Esophagus squamous epithelium (tissue), 5 donors: Measurements from ENCODE around the gene GABRG3. TPM values are rescaled to one million over a fixed set of nuclear protein-coding genes. Genes with fewer than 3 reads are reported as not detected.

ENCODE experiments used
- DNase-seq: peaks from one replicate; lab custom pipeline; 2025; lab: John Stamatoyannopoulos, UW
- H3K27ac ChIP-seq, 4 donors: fragments of 200-600 bp; sonication (generic); one replicate each; pipeline ENCODE4 v1.5.1; 2016 to 2019; ENCODE audit warnings: mild to moderate bottlenecking in 1 of 4
- H3K27me3 ChIP-seq, 4 donors: fragments of 200-600 bp; sonication (generic); 1 replicate in 3 of 4; 2 replicates in 1 of 4; pipeline versions ENCODE4 v1.5.1 to v1.6.0; 2017 to 2021; ENCODE audit warnings: antibody characterized with exemption in 1 of 4
- H3K36me3 ChIP-seq, 3 donors: fragments of 200-600 bp; sonication (generic); one replicate each; pipeline ENCODE4 v1.5.1; 2016 to 2019
- H3K4me1 ChIP-seq, 3 donors: fragments of 200-600 bp; sonication (generic); one replicate each; pipeline ENCODE4 v1.5.1; 2017 to 2019
- H3K4me3 ChIP-seq, 4 donors: fragments of 200-600 bp; sonication (generic); 1 replicate in 3 of 4; 2 replicates in 1 of 4; pipeline ENCODE4 v1.5.1; 2016 to 2019; ENCODE audit warnings: mild to moderate bottlenecking in 2 of 4, moderate library complexity in 1 of 4
- H3K9me3 ChIP-seq, 3 donors: fragments of 200-600 bp; sonication (generic); one replicate each; pipeline ENCODE4 v1.5.1; 2016 to 2019
- CTCF ChIP-seq, 6 experiments: fragments of 450-650 bp in 4 of 6; fragments of 200-600 bp in 2 of 6; sonication (generic) in 2 of 6; IDR thresholded peaks; one replicate each; pipeline ENCODE4 v1.5.1; 2016 to 2019; ENCODE audit warnings: antibody characterized with exemption in 6 of 6, mild to moderate bottlenecking in 4 of 6, moderate library complexity in 4 of 6
- POLR2A ChIP-seq, 4 donors: fragments of 450-650 bp; IDR thresholded peaks; one replicate each; pipeline ENCODE4 v1.6.1; 2017; ENCODE audit warnings: antibody characterized with exemption in 4 of 4, mild to moderate bottlenecking in 4 of 4, moderate library complexity in 3 of 4
- WGBS, 2 donors: methylation state at CpG; one replicate each; pipeline ENCODE4 v1.1.5; 2018; 5-methylcytosine and 5-hydroxymethylcytosine counted together
- intact Hi-C: fragments of 100-400 bp; cut with DNase I; formaldehyde crosslinking; loops from one replicate; pipeline ENCODE4 v1.15.0; 2022
- total RNA-seq, 4 donors: library from RNA; depleted of rRNA; stranded (reverse); fragments of >200 nt; gene quantifications; one replicate each; pipeline ENCODE4 v1.1.0, GENCODE V29; 2016
- donor health status: DM: yes; HTN: yes; CAD: no.

The GABRG3 gene
- total RNA-seq, 4 donors from 2014 or later = 0.04 to 0.08 TPM; not detected in 2

DNA sequence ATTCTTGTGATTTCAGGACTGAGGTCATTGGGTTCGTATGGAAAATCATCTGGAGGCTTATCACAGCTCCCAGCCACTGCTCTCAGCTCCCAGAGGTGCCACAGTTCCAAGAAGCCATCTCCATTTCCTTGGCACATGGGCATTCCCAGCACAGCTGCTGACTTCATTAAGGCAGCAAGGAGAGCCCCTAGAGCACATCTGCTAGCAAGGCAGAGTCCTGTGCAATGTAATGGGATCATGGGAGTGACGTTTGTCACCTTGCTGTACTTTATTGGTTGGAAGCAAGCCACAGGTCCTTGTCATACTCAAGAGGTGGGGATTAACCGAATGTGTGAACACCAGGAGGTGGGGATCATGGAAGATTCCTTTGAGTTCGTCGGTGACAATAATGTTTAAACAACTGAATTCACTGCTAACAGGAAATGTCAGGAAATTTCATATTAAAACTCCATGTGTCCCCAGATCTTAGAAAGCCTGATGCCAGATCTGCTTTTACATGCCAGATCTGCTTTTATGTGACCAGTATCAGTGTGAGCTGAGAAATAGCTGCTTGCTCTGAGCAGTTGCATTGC lies 148.8 kb downstream of the GABRG3 start:
- intact Hi-C loops = no loop called here
- Histone ChIP-seq H3K9me3 (no peaks in the 10 kb centered on the region), H3K4me3 (no peak overlapping the region), H3K4me1 (no peaks in the 10 kb centered on the region), H3K27ac (no peak overlapping the region), H3K36me3 (no peaks in the 10 kb centered on the region), H3K27me3 (no peaks in the 10 kb centered on the region)
- DNase-seq = no peak
- TF ChIP-seq CTCF (IDR thresholded peaks at IDR 0.05) (no peak), POLR2A (IDR thresholded peaks at IDR 0.05) (no peak)
- 37 to 68% methylated on average over 5 of the region's 5 CpGs for WGBS, 2 donors

GRCh38 chr15:27121672-27122071 lies 150.7 kb downstream of the GABRG3 start:
- Histone ChIP-seq H3K27ac (no peak overlapping the region), H3K4me1 (no peaks in the 10 kb centered on the region), H3K9me3 (no peaks in the 10 kb centered on the region), H3K36me3 (no peaks in the 10 kb centered on the region), H3K4me3 (no peak overlapping the region), H3K27me3 (no peaks in the 10 kb centered on the region)
- TF ChIP-seq POLR2A (IDR thresholded peaks at IDR 0.05) (no peak), CTCF (IDR thresholded peaks at IDR 0.05) (no peak)
- intact Hi-C loops = no loop called here
- no peak for DNase-seq
- WGBS, 2 donors = 83 to 91% methylated on average over 2 of the region's 2 CpGs

- no peak for DNase-seq
- 84 to 86% methylated on average over 2 to 6 of the region's 6 CpGs for WGBS, 2 donors
- TF ChIP-seq POLR2A (IDR thresholded peaks at IDR 0.05) = no peak
- TF ChIP-seq CTCF (IDR thresholded peaks at IDR 0.05) = no peak
- no peaks in the 10 kb centered on the region for H3K36me3 ChIP-seq
- H3K4me1 ChIP-seq = no peaks in the 10 kb centered on the region
- intact Hi-C loops = no loop called here
- no peak overlapping the region for H3K4me3 ChIP-seq
- no peak overlapping the region for H3K27ac ChIP-seq
- H3K9me3 ChIP-seq = no peaks in the 10 kb centered on the region
- H3K27me3 ChIP-seq = no peaks in the 10 kb centered on the region
Observed at GRCh38 chr15:27123291-27123690, 152.3 kb downstream of the GABRG3 start.

GRCh38 chr15:27123808-27124207 lies 152.8 kb downstream of the GABRG3 start:
- H3K4me1 ChIP-seq = no peaks in the 10 kb centered on the region
- TF ChIP-seq CTCF (IDR thresholded peaks at IDR 0.05) (no peak), POLR2A (IDR thresholded peaks at IDR 0.05) (no peak)
- 87 to 93% methylated on average over 4 to 6 of the region's 7 CpGs for WGBS, 2 donors
- no peaks in the 10 kb centered on the region for H3K36me3 ChIP-seq
- intact Hi-C loops = no loop called here
- H3K27me3 ChIP-seq = no peaks in the 10 kb centered on the region
- no peak overlapping the region for H3K27ac ChIP-seq
- DNase-seq = no peak
- H3K4me3 ChIP-seq = no peak overlapping the region
- H3K9me3 ChIP-seq = no peaks in the 10 kb centered on the region

DNA sequence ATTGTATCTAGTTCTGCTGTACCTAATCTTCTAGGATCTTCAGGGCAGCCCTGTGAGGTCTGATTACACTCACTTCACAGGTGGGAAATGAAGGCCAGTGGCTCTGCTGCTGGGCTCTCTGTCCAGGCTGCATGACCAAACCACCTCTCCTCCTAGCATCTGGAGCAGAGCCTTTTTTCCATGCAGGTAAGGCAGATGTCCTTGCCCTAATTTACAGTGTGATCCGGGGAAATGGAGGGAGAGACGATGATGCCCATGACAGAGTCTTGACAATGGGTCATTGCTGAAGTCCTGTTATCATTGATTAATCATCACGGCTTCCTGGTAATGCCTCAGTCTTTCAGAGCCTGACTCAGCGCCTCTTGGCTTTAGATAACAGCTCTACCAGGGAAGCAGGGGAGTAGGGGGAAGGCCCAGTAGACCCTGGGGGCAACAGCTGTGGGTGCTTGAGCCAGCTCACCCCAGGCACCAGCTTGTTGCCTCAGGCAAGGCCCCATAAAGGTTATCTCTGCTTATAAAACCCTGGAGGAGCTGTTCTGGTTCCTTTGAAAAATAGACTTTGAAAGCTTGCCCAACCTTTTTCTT lies 153.4 kb downstream of the GABRG3 start:
- Histone ChIP-seq H3K27ac (no peak overlapping the region), H3K4me3 (no peak overlapping the region), H3K9me3 (no peaks in the 10 kb centered on the region), H3K36me3 (no peaks in the 10 kb centered on the region), H3K4me1 (no peaks in the 10 kb centered on the region), H3K27me3 (no peaks in the 10 kb centered on the region)
- intact Hi-C loops = no loop called here
- no peak for DNase-seq
- TF ChIP-seq CTCF (IDR thresholded peaks at IDR 0.05) = no peak
- TF ChIP-seq POLR2A (IDR thresholded peaks at IDR 0.05) = no peak
- WGBS, 2 donors = 37 to 41% methylated on average over 4 of the region's 4 CpGs
